Neural cell (in vitro differentiated cells): Measurements from ENCODE around the gene FYN. TPM values are rescaled to one million over a fixed set of nuclear protein-coding genes. Genes with fewer than 3 reads are reported as not detected.

Experiments used
- H2AFZ ChIP-seq: fragments of 200-600, 300-800 bp; sonication (generic), shearing (Covaris generic); 2 replicates; pipeline ENCODE4 v1.6.0; 2014; ENCODE audit warnings: low read depth, mild to moderate bottlenecking, antibody characterized with exemption, low read length, moderate library complexity
- H3F3A ChIP-seq: fragments of 200-600 bp; shearing (Covaris generic); 2 replicates; pipeline ENCODE4 v1.6.1; 2016; ENCODE audit warnings: mild to moderate bottlenecking, moderate library complexity, mixed read lengths, antibody characterized with exemption, low read length; ENCODE audit not compliant: insufficient read depth, poor library complexity, severe bottlenecking
- H3K27ac ChIP-seq: fragments of 200-600, 300-800 bp; sonication (generic), shearing (Covaris generic); 2 replicates; pipeline ENCODE4 v1.5.1; 2014; ENCODE audit warnings: mild to moderate bottlenecking, low read length, moderate library complexity
- H3K27me3 ChIP-seq: fragments of 300-800, 200-600 bp; sonication (generic), shearing (Covaris generic); 2 replicates; pipeline ENCODE4 v1.6.0; 2014; ENCODE audit warnings: mild to moderate bottlenecking, low read depth, low read length, moderate library complexity; ENCODE audit not compliant: insufficient read depth
- H3K36me3 ChIP-seq: fragments of 300-800, 200-600 bp; sonication (generic), shearing (Covaris generic); 2 replicates; pipeline ENCODE4 v1.5.1; 2014; ENCODE audit warnings: mild to moderate bottlenecking, antibody characterized with exemption, low read length, moderate library complexity; ENCODE audit not compliant: insufficient read depth
- H3K4me2 ChIP-seq: fragments of 300-800, 200-600 bp; sonication (generic), shearing (Covaris generic); 2 replicates; pipeline ENCODE4 v1.6.0; 2014; ENCODE audit warnings: mild to moderate bottlenecking, low read length
- H3K4me3 ChIP-seq: fragments of 300-800, 200-600 bp; sonication (generic), shearing (Covaris generic); 2 replicates; pipeline ENCODE4 v1.5.1; 2014; ENCODE audit warnings: mild to moderate bottlenecking, low read length, moderate library complexity
- H3K79me2 ChIP-seq: fragments of 200-600 bp; shearing (Covaris generic); replicated peaks from 2 replicates; pipeline ENCODE4 v1.6.0; 2014; ENCODE audit warnings: mild to moderate bottlenecking, low read length, moderate library complexity; ENCODE audit not compliant: insufficient read depth
- H3K9ac ChIP-seq: fragments of 300-800, 200-600 bp; sonication (generic), shearing (Covaris generic); 2 replicates; pipeline ENCODE4 v1.6.1; 2016; ENCODE audit warnings: mild to moderate bottlenecking, low read length, mixed read lengths
- H3K9me2 ChIP-seq: fragments of 200-600 bp; shearing (Covaris generic); 2 replicates; pipeline ENCODE4 v1.6.1; 2016; ENCODE audit warnings: mild to moderate bottlenecking, low read length, mixed read lengths; ENCODE audit not compliant: insufficient read depth
- H3K9me3 ChIP-seq: fragments of 200-600, 300-800 bp; sonication (generic), shearing (Covaris generic); 2 replicates; pipeline ENCODE4 v1.6.1; 2016; ENCODE audit warnings: mild to moderate bottlenecking, mixed run types, low read length, moderate library complexity, mixed read lengths
- H4K20me1 ChIP-seq: fragments of 200-600 bp; shearing (Covaris generic); 2 replicates; pipeline ENCODE4 v1.6.1; 2016; ENCODE audit warnings: mild to moderate bottlenecking, mixed run types; ENCODE audit not compliant: insufficient read depth
- CTCF ChIP-seq: fragments of 450-650 bp; IDR thresholded peaks from 2 replicates; pipeline ENCODE4 v1.5.1; 2014; ENCODE audit warnings: antibody characterized with exemption, mild to moderate bottlenecking, moderate library complexity; ENCODE audit not compliant: poor library complexity, severe bottlenecking
- EP300 ChIP-seq: fragments of 450-650 bp; conservative IDR thresholded peaks from 2 replicates; pipeline ENCODE4 v1.6.1; 2014; ENCODE audit warnings: antibody characterized with exemption, mild to moderate bottlenecking, moderate library complexity; ENCODE audit not compliant: poor library complexity, severe bottlenecking
- EZH2 ChIP-seq: fragments of 200-600, 300-800 bp; shearing (Covaris generic), sonication (generic); IDR thresholded peaks from 2 replicates; pipeline ENCODE4 v1.6.1; 2014; ENCODE audit warnings: antibody characterized with exemption, low read length, borderline replicate concordance, mild to moderate bottlenecking; ENCODE audit not compliant: insufficient read depth, poor library complexity, severe bottlenecking
- MXI1 ChIP-seq: fragments of 450-650 bp; conservative IDR thresholded peaks from 2 replicates; pipeline ENCODE4 v1.6.1; 2014; ENCODE audit warnings: antibody characterized with exemption, mild to moderate bottlenecking; ENCODE audit not compliant: poor library complexity, severe bottlenecking
- POLR2AphosphoS5 ChIP-seq: IDR thresholded peaks from 2 replicates; pipeline ENCODE4 v1.6.1; 2012
- RAD21 ChIP-seq: fragments of 450-650 bp; conservative IDR thresholded peaks from 2 replicates; pipeline ENCODE4 v1.6.1; 2014; ENCODE audit warnings: antibody characterized with exemption, mild to moderate bottlenecking, moderate library complexity
- REST ChIP-seq: IDR thresholded peaks from 2 replicates; pipeline ENCODE4 v1.6.1; 2012; ENCODE audit warnings: borderline replicate concordance
- TAF1 ChIP-seq: IDR thresholded peaks from 2 replicates; pipeline ENCODE4 v1.6.1; 2012; ENCODE audit warnings: low read depth
- polyA plus RNA-seq: library from polyadenylated mRNA; depleted of rRNA; stranded (reverse); fragments of >200 nt; gene quantifications from 2 replicates; pipeline ENCODE4 v1.2.3, GENCODE V29; 2014

FYN gene
- polyA plus RNA-seq, 1 donor from 2014 or later: 277 TPM

- H3K27me3 ChIP-seq: no peaks in the 10 kb centered on the region
- H3K9ac ChIP-seq: no peak overlapping the region
- H3F3A ChIP-seq: peaks cover 3% of the 10 kb centered on the region
- no peak overlapping the region for H3K4me3 ChIP-seq
- H3K27ac ChIP-seq: no peak overlapping the region
- H3K79me2 ChIP-seq: peaks cover 96% of the 10 kb centered on the region
- H3K4me2 ChIP-seq: no peak overlapping the region
- no peak for TF ChIP-seq CTCF
- H4K20me1 ChIP-seq: no peaks in the 10 kb centered on the region
- no peak overlapping the region for H2AFZ ChIP-seq
- H3K9me2 ChIP-seq: no peaks in the 10 kb centered on the region
- H3K36me3 ChIP-seq: no peaks in the 10 kb centered on the region
- no peaks in the 10 kb centered on the region for H3K9me3 ChIP-seq
These were observed 18.6 kb downstream of the FYN start for GRCh38 chr6:111854683-111855082.

- Histone ChIP-seq H2AFZ (no peak overlapping the region), H3K36me3 (no peaks in the 10 kb centered on the region), H3K27me3 (no peaks in the 10 kb centered on the region), H3K27ac (peak overlapping the region; percentile 83), H3K9me3 (no peaks in the 10 kb centered on the region), H3K4me3 (peak overlapping the region; percentile 46), H4K20me1 (no peaks in the 10 kb centered on the region), H3K79me2 (peaks cover 95% of the 10 kb centered on the region), H3F3A (peaks cover 3% of the 10 kb centered on the region), H3K4me2 (peak overlapping the region; percentile 49), H3K9me2 (no peaks in the 10 kb centered on the region), H3K9ac (peak overlapping the region; percentile 40)
- peak; percentile 55 for TF ChIP-seq POLR2AphosphoS5
- TF ChIP-seq EP300: peak; percentile 76
- TF ChIP-seq CTCF: no peak
- no peak for TF ChIP-seq TAF1
- peak; percentile 71 for TF ChIP-seq REST
- no peak for TF ChIP-seq MXI1
- TF ChIP-seq EZH2: no peak
- no peak for TF ChIP-seq RAD21
These were observed 20.5 kb downstream of the FYN start for GRCh38 chr6:111852725-111853124.
